ENCODE measurements around the gene PARD3B.

DNA sequence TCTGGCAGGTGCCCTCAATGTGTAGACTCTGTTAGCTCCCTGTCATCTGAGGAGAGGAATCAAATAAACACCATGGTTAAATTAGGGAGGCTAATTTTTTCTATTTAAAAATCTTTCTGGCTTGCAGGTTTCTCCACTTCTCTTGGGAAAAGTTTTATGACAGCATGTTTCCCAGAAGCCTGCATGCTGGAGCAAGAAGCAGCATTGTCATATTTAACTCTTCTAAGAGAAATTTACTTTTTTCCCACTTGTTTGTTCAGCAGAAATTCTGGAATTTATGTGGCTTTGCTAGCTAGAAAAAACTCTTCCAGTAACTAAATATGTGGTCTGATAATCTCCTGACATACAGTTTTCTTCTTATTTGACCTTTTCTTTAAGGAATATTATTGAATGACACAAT is 230.5 kb downstream of the PARD3B start:
- TF ChIP-seq, protein P1, sequence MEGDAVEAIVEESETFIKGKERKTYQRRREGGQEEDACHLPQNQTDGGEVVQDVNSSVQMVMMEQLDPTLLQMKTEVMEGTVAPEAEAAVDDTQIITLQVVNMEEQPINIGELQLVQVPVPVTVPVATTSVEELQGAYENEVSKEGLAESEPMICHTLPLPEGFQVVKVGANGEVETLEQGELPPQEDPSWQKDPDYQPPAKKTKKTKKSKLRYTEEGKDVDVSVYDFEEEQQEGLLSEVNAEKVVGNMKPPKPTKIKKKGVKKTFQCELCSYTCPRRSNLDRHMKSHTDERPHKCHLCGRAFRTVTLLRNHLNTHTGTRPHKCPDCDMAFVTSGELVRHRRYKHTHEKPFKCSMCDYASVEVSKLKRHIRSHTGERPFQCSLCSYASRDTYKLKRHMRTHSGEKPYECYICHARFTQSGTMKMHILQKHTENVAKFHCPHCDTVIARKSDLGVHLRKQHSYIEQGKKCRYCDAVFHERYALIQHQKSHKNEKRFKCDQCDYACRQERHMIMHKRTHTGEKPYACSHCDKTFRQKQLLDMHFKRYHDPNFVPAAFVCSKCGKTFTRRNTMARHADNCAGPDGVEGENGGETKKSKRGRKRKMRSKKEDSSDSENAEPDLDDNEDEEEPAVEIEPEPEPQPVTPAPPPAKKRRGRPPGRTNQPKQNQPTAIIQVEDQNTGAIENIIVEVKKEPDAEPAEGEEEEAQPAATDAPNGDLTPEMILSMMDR (conservative IDR thresholded peaks at IDR 0.05; ENCODE audit: low read depth, low read length): no peak
- TF ChIP-seq RCOR1 (IDR thresholded peaks at IDR 0.05; ENCODE audit: insufficient replicate concordance, low read length): no peak
- TF ChIP-seq SMC3 (IDR thresholded peaks at IDR 0.05; ENCODE audit: low read depth, low read length): no peak
- TF ChIP-seq POLR2A (IDR thresholded peaks at IDR 0.05; ENCODE audit: low read depth, low read length): no peak
- no peak for TF ChIP-seq FOS (IDR thresholded peaks at IDR 0.05; ENCODE audit: low read depth, low read length)
- no peak for TF ChIP-seq NFE2L2 (IDR thresholded peaks at IDR 0.05; ENCODE audit: low read depth, low read length)
